Heart right ventricle (tissue), 16 donors: Measurements from ENCODE around the gene LRRC45. TPM values are rescaled to one million over a fixed set of nuclear protein-coding genes. Genes with fewer than 3 reads are reported as not detected.
A peak's percentile ranks its signal among the peaks of the same experiment; 100 is the strongest.

Source experiments
- ATAC-seq, 8 donors: fragments of 200-7000 bp; cut with Tn5 transposase; one replicate each; pipeline ENCODE4 v1.9.1; 2020; ENCODE audit warnings: mild to moderate bottlenecking in 8 of 8, moderate library complexity in 8 of 8, moderate number of reproducible peaks in 1 of 8
- DNase-seq, 2 donors: peaks; one replicate each; pipeline ENCODE4 v3.0.0-alpha.2; 2020
- H3K27ac ChIP-seq, 10 donors: fragments of 200-600 bp; sonication (generic) in 2 of 10; one replicate each; pipeline versions ENCODE4 v1.5.0 to v1.8.0; 2020 to 2022; ENCODE audit warnings: mild to moderate bottlenecking in 3 of 10
- H3K27me3 ChIP-seq, 7 donors: fragments of 200-600 bp; one replicate each; pipeline ENCODE4 v1.8.0; 2021 to 2022; ENCODE audit warnings: mild to moderate bottlenecking in 2 of 7
- H3K36me3 ChIP-seq, 9 donors: fragments of 200-600 bp; sonication (generic) in 1 of 9; one replicate each; pipeline versions ENCODE4 v1.5.0 to v1.8.0; 2020 to 2022; ENCODE audit warnings: mild to moderate bottlenecking in 2 of 9
- H3K4me1 ChIP-seq, 9 donors: fragments of 200-600 bp; sonication (generic) in 1 of 9; one replicate each; pipeline versions ENCODE4 v1.5.0 to v1.8.0; 2020 to 2022; ENCODE audit warnings: mild to moderate bottlenecking in 4 of 9
- H3K4me3 ChIP-seq, 10 donors: fragments of 200-600 bp; sonication (generic) in 2 of 10; one replicate each; pipeline versions ENCODE4 v1.5.0 to v1.8.0; 2020 to 2022; ENCODE audit warnings: mild to moderate bottlenecking in 7 of 10, moderate library complexity in 2 of 10
- H3K9me3 ChIP-seq, 11 donors: fragments of 200-600 bp in 10 of 11; sonication (generic) in 2 of 11; one replicate each; pipeline versions ENCODE4 v1.5.0 to v1.8.0; 2013 to 2022; ENCODE audit warnings: mild to moderate bottlenecking in 2 of 11, control low read depth in 1 of 11, moderate library complexity in 1 of 11
- CTCF ChIP-seq, 9 donors: fragments of 200-600 bp; sonication (generic) in 2 of 9; IDR thresholded peaks; one replicate each; pipeline versions ENCODE4 v1.5.0 to v1.8.0; 2021 to 2022; ENCODE audit warnings: antibody characterized with exemption in 9 of 9, mild to moderate bottlenecking in 5 of 9, moderate library complexity in 1 of 9
- WGBS, 2 donors: extraction: QIAGEN DNeasy Blood & Tissue Kit; methylation state at CpG; one replicate each; pipeline ENCODE4 v1.1.7; 2013; ENCODE audit warnings: inconsistent platforms in 1 of 2; 5-methylcytosine and 5-hydroxymethylcytosine counted together
- intact Hi-C, 10 donors: fragments of 100-400 bp; cut with DNase I; formaldehyde crosslinking; loops; one replicate each; pipeline versions ENCODE4 v1.11.1 to v1.14.2; 2022
- polyA plus RNA-seq, 2 donors: library from polyadenylated mRNA; stranded (reverse); fragments of 200-250 nt; gene quantifications; one replicate each; pipeline ENCODE4 v1.2.3, GENCODE V29; 2013
- total RNA-seq, 10 donors: library from RNA; stranded (reverse); fragmentation: NEBNext Ultra II Directional in 3 of 10; extraction: Animal tissue kit (Norgen Biotek cat#: 25700) in 3 of 10; gene quantifications; one replicate each; pipeline versions ENCODE4 v1.2.1 to v1.2.4, GENCODE V29; 2021 to 2023
- donor health status: Arrhythmogenic right ventricular cardiomyopathy.
- donor health status: ischemic (EF 13 %, LVEDD 7.1; RV severe dilation, severe dysfunction).
- donor health status: healthy with polysubstance abuse.
- donor health status: DM: no; HTN: yes; CAD: no.
- donor health status: DM: no; HTN: no; CAD: no.
- donor health status: ischemic (EF 25% LVEDD 6.9; RV normal size, moderate dysfunction).
- donor health status: ischemic (EF 25% LVEDD 5.7; RV mildly dilated, moderate dysfunction).
- donor health status: healthy.
- donor health status: DM: yes; HTN: yes; CAD: no.
- donor health status: Ischemic cardiomyopathy.
- donor health status: ischemic (EF 35%, LVEDD 5.7; RV mildly dilated, moderate dysfunction).
- donor health status: nonischemic (EF 11% LVEDD 7.7; RV severe dilation, severe dysfunction).
- donor health status: DM: yes; HTN: yes; CAD: no.
- donor health status: PGD.
- donor health status: ischemic (EF 29% LVEDD 5.4; RV normal size, mild dysfunction).
- donor health status: nonischemic (EF 23%, LVEDD 6.1; RV moderate dilation, normal function).

Gene LRRC45
- total and polyA plus RNA-seq, 12 donors: 2.2 to 10.4 (median 3.5) TPM

DNA sequence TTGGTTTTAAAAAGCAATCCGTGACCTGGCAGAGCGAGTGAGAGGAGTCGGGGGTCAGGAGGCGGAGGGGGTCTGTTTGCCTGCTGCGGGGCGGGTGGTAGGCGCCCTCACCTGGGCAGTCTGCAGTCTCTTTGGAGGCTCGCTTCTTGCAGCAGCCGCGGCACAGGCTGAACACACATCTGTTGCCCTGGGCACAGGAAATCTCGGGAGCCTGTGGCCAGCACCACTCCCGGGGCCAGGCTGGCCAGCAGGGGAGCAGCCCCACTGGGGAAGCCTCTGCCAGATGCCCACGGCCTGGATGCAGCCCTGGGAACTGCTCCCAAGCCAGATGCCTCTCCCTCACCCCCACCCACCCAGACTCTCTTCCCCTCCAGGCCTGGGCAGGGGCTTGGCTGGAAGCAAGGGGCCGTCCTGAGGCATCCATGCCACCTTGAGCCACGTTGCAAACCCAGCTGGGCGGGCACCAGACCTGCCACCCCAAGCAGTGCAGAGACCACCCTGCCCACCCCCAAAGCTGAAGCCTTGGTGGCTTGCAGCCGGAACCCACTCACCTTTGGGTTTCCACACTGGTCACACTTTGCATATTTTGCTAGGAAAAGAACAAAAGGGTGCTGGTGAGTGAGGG is 35.2 kb downstream of the LRRC45 start:
- H3K9me3 ChIP-seq: no peaks in the 10 kb centered on the region
- WGBS, 2 donors: 77 to 80% methylated on average over 17 of the region's 17 CpGs
- no peaks in the 10 kb centered on the region for H3K27me3 ChIP-seq
- peaks cover 0 to 8% (median 4%) of the 10 kb centered on the region in 9 donors for H3K4me1 ChIP-seq
- ATAC-seq (no peak), DNase-seq (peak in 1 of 2 donors; percentile 6)
- H3K36me3 ChIP-seq: peaks cover 3 to 98% (median 35%) of the 10 kb centered on the region in 9 donors
- no peak overlapping the region for H3K4me3 ChIP-seq
- intact Hi-C loops: no loop called here
- TF ChIP-seq CTCF (IDR thresholded peaks at IDR 0.05): no peak
- no peak overlapping the region for H3K27ac ChIP-seq

- Histone ChIP-seq H3K36me3 (peaks cover 3 to 97% (median 32%) of the 10 kb centered on the region in 9 donors), H3K27ac (no peak overlapping the region), H3K4me3 (no peak overlapping the region), H3K27me3 (no peaks in the 10 kb centered on the region), H3K9me3 (no peaks in the 10 kb centered on the region), H3K4me1 (peaks cover 0 to 8% (median 1%) of the 10 kb centered on the region in 9 donors)
- DNase-seq: no peak
- 78 to 82% methylated on average over 10 of the region's 10 CpGs for WGBS, 2 donors
- intact Hi-C loops: no loop called here
- no peak for ATAC-seq
- TF ChIP-seq CTCF (IDR thresholded peaks at IDR 0.05): no peak
Measured at GRCh38 chr17:82058855-82059249, 35.7 kb downstream of the LRRC45 start.

- H3K9me3 ChIP-seq: no peaks in the 10 kb centered on the region
- 76 to 77% methylated on average over 19 of the region's 19 CpGs for WGBS, 2 donors
- intact Hi-C loops: no loop called here
- TF ChIP-seq CTCF (IDR thresholded peaks at IDR 0.05): no peak
- ATAC-seq: no peak
- H3K4me3 ChIP-seq: no peak overlapping the region
- peaks cover 4 to 12% (median 7%) of the 10 kb centered on the region in 9 donors for H3K4me1 ChIP-seq
- DNase-seq: no peak
- no peaks in the 10 kb centered on the region for H3K27me3 ChIP-seq
- H3K36me3 ChIP-seq: peaks cover 3 to 97% (median 30%) of the 10 kb centered on the region in 9 donors
- no peak overlapping the region for H3K27ac ChIP-seq
Measured at GRCh38 chr17:82059272-82060000, 36.3 kb downstream of the LRRC45 start.

DNA sequence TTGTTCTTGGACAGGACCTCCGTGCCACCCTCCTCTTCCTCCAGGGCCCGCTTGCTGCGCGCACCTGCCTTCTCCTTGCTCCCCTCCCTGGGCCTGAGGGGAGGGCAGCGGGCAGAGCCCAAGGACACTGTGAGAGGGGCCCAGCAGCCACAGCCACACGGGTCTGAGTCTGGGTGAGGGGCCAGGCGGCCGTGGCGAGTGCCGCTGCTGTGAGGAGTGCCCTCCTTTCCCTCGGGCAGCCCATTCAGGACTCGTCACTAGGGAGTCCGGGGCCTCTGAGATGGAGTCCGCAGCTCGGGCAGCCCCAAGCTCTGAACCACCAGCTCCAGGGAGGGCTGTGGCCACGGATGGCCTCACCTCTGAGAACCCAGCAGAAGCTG is 36.9 kb downstream of the LRRC45 start:
- Histone ChIP-seq H3K9me3 (no peaks in the 10 kb centered on the region), H3K36me3 (peaks cover 2 to 92% (median 30%) of the 10 kb centered on the region in 9 donors), H3K27me3 (no peaks in the 10 kb centered on the region), H3K27ac (no peak overlapping the region), H3K4me3 (no peak overlapping the region), H3K4me1 (peaks cover 9 to 18% (median 12%) of the 10 kb centered on the region in 9 donors)
- no peak for TF ChIP-seq CTCF (IDR thresholded peaks at IDR 0.05)
- no peak for ATAC-seq
- intact Hi-C loops: no loop called here
- DNase-seq: no peak
- 84 to 89% methylated on average over 16 of the region's 16 CpGs for WGBS, 2 donors
